Measurements from ENCODE around the gene TMEM266.
A peak's percentile ranks its signal among the peaks of the same experiment; 100 is the strongest.

The TMEM266 gene

DNA sequence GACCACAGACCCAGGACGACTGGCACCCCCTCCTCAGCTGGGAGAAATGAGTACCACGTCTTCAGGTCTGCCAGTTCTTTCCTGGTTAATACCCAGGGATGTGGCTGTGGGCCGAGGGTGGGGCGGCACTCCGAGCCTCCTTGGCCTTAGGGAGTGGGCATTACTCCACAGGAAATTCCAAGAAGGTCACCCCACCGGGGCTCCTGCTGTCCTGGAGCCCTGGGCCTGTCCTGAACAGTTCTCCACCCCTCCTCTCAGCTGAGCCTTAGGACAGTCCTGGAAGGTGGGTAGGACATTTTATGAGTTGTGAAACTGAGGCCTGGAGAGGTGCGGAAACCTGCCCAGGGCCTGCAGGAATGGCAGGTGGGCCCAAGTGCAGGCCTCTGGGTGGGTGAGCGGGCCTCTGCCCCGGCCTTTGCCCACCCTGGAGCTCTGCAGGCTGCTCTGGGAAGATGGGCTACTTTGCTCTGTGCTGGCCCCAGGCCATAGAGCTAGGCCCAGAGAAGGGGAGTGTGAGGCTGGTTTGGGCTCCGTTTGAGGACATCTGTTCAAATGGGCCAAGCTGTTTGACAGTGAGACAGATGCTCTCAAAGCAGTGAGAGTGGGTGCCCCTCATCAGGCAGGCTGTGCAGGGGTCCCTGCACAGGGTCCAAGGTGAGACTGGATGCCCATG is 103.1 kb downstream of the TMEM266 start:
- H3K36me3 Mint-ChIP-seq (ENCODE audit: insufficient read depth), result peaks cover 4% of the 10 kb centered on the region
- no peaks in the 10 kb centered on the region for H3K9me3 Mint-ChIP-seq
- no peak overlapping the region for H3K4me3 Mint-ChIP-seq
- H3K27me3 Mint-ChIP-seq, result peaks cover 16 to 48% of the 10 kb centered on the region in 2 donors
- DNase-seq, result no peak
- no peak overlapping the region for H3K27ac Mint-ChIP-seq
- H3K4me1 Mint-ChIP-seq (ENCODE audit: low read depth in 2 of 2), result peaks cover 0 to 2% of the 10 kb centered on the region in 2 donors
- no peak for ATAC-seq (replicated peaks)

DNA sequence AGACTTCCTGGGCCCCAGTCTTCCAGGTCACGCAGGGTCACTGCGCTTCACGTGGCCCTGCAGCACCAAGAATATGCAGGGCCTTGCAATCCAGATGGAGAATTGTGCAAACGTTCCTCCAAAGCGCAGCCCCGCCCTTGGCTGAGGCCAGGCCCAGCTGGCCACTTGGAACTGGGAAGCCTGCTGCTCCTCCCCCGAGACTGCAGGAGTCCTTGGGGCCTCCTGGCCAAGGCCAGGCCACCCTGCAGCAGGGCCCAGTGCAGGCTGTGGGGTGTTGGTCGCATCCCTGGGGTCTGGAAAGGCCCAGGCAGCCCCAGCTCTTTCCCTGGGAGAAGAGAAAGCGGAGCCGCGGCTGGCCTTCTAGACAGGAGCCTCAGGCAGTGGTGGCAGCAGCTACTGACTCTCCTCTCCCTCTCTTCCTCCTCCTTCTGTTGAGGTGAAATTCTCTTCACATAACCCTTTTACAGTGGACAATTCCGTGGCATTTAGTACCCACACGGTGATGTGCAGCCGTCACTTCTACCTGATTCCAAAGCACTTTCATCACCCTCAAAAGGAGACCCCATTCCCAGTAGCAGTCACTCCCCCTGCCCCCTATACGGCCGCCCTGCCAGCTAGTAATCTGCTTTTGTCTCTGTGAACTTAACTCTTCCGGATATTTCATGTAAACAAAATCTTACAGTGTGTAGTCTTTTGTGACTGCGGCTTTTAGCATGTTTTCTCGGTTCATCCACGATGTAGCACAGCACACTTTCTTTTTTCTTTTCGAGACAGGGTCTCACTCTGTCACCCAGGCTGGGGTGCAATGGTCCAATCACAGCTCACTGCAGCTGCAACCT is 103.9 kb downstream of the TMEM266 start:
- Mint-ChIP-seq H3K27me3 (peaks cover 14 to 48% of the 10 kb centered on the region in 2 donors), H3K4me1 (ENCODE audit: low read depth in 2 of 2) (peaks cover 0 to 2% of the 10 kb centered on the region in 2 donors), H3K36me3 (ENCODE audit: insufficient read depth) (peaks cover 4% of the 10 kb centered on the region), H3K4me3 (no peak overlapping the region), H3K27ac (no peak overlapping the region), H3K9me3 (no peaks in the 10 kb centered on the region)
- DNase-seq (no peak), ATAC-seq (replicated peaks) (no peak)

DNA sequence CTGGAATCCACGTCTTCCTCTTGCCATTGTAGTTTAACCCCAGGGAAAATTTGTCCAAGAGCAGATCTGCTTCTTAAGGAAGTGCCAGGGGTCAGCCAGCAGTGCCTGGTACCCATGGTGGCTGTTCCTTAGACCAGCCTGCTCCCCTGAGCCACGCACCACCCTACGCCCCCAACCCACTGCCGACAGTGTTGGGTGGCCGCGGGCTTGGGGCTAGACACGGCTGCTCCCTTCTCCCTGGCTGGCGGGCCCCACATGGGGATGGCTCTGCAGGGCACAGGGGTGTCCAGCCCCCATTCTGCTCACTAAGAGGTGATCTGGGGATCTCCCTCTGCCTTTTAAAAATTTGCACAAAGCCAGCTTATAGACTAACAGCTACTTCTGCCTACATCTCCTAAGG is 104.8 kb downstream of the TMEM266 start:
- ATAC-seq (replicated peaks) (no peak), DNase-seq (no peak)
- peaks cover 0 to 4% of the 10 kb centered on the region in 2 donors for H3K4me1 Mint-ChIP-seq (ENCODE audit: low read depth in 2 of 2)
- peaks cover 4% of the 10 kb centered on the region for H3K36me3 Mint-ChIP-seq (ENCODE audit: insufficient read depth)
- no peak overlapping the region for H3K4me3 Mint-ChIP-seq
- H3K27me3 Mint-ChIP-seq, result peaks cover 17 to 48% of the 10 kb centered on the region in 2 donors
- no peaks in the 10 kb centered on the region for H3K9me3 Mint-ChIP-seq
- no peak overlapping the region for H3K27ac Mint-ChIP-seq

DNA sequence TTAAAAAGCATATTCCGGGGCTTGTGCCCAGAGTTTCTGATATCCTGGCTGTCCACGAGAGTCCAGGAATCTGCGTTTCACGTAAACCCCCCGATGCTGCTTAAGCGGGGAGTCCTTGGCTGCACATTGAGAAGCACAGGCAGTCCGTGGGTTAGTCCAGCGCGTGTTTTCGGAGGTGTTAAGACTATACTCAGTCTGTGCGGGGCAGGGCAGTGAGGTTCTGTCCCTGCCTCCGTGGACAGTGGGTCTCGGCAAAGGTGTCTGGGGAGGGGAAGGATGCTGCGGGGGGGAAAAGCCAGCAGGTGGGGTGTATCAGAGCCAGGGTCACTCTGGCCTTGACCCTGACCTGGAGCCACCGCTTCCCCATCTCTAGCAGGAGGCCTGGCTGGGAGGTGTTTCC is 106.2 kb downstream of the TMEM266 start:
- Mint-ChIP-seq H3K27me3 (peaks cover 6 to 34% of the 10 kb centered on the region in 2 donors), H3K9me3 (no peaks in the 10 kb centered on the region), H3K36me3 (ENCODE audit: insufficient read depth) (peaks cover 4% of the 10 kb centered on the region), H3K4me1 (ENCODE audit: low read depth in 2 of 2) (peaks cover 0 to 4% of the 10 kb centered on the region in 2 donors), H3K4me3 (no peak overlapping the region), H3K27ac (no peak overlapping the region)
- DNase-seq (no peak), ATAC-seq (replicated peaks) (no peak)

DNA sequence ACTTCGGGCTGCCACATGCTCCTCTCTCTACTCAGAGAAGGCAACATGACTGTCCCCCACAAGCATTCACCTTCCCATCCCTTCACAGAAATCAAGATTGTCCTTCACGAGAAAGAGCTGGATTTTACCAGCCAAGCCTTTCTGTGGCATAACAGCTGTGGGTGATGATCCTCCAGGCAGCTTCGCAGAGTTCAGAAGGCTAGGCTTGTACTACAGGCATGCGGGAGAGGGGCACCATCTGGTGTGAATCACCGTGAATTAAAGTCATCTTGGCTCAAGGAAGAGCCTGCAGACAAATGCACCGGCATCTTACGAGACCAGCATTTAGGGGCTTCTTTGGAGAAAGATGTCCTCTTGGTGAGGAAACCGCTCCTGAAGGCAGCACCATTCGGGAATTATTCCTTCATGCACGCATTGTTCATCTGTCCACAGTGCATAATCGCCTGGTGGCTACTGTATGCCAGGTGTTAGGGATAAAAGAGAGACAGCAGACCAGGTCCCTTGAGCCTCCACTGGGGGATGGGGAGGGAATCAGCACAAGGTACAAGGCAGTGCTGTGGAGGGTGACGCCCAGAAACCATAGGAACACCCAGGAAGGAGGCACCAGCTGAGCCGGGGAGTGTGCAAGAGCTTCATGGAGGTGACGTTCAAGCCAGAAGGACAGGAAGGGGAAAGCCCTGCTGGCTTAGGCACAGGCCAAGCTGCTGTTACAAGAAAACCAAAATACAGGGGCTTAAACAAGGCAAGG is 108.6 kb downstream of the TMEM266 start:
- ATAC-seq (replicated peaks), result no peak
- H3K36me3 Mint-ChIP-seq (ENCODE audit: insufficient read depth), result peaks cover 4% of the 10 kb centered on the region

DNA sequence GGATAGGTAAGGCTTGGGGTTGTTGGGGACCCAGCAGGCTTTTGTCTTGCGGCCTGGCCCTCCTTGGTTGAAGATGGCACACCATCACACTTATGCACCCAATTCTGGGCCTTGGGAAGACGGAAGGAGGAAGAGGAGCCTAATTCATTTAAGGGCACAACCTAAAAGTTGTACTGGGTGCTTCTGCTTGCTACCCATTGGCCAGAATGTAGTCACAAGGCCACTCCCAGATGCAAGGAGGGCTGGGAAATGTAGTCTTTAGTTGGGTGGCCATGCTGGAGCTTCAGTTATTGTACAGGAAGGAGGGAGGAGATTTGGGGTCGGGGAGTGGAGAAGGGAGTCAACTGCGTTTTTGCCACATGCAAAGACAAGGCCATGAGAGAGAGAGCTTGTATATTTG is 109.2 kb downstream of the TMEM266 start:
- no peak for DNase-seq
- Mint-ChIP-seq H3K4me3 (no peak overlapping the region), H3K36me3 (ENCODE audit: insufficient read depth) (peaks cover 3% of the 10 kb centered on the region), H3K27ac (peak overlapping the region in 1 of 2 donors; percentile 6), H3K27me3 (peaks cover 11 to 39% of the 10 kb centered on the region in 2 donors), H3K4me1 (ENCODE audit: low read depth in 2 of 2) (peaks cover 0 to 3% of the 10 kb centered on the region in 2 donors), H3K9me3 (no peaks in the 10 kb centered on the region)
- ATAC-seq (replicated peaks), result no peak

More for the DNA sequence above, 108.6 kb downstream of the TMEM266 start:
- peak overlapping the region in 1 of 2 donors; percentile 6 for H3K27ac Mint-ChIP-seq
- H3K4me3 Mint-ChIP-seq, result no peak overlapping the region
- peaks cover 0 to 4% of the 10 kb centered on the region in 2 donors for H3K4me1 Mint-ChIP-seq (ENCODE audit: low read depth in 2 of 2)
- no peaks in the 10 kb centered on the region for H3K9me3 Mint-ChIP-seq
- H3K27me3 Mint-ChIP-seq, result peaks cover 11 to 43% of the 10 kb centered on the region in 2 donors
- DNase-seq, result no peak

DNA sequence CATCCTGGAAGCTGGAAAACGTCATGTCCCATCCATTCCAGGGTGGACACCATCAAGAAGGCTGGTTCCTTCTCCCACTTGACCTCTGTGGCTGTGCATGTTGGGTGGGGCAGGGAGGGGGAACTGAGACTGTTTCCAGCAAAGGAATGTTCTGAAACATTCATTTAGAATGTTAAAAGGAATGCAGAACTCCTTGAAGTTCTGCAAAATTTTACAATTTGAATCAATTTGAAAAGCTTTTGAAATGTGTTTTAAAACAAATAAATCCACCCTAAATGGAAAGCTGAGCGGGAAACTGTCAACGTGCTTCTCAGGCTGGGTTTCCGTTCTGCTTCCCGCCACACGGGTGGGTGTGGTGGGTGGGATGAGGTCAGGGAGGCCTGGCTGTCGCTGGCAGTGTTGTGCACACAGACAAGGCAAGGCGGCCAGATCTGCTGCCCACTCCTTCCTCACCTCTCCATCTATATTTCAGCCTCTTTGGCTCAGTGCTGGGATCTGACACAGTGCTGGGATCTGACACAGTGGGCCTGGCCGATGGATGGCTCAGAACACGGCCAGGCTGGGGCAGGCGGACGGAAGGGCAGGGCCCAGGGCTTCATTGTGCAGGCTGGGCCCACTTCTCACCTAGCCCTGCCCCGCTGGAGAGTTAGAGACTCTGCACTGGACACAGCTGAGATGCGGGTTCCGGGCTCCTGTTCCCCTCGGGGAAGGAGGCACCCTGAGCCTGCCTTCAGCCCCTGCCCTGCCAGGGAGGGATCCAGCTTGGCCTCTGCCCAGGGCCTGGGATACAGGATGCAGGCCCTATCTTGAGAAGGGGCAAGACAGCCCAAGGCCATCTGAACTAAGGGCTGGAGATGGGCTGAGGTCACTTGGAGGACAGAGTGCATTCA is 110.4 kb downstream of the TMEM266 start:
- ATAC-seq (replicated peaks), result no peak
- Mint-ChIP-seq H3K27ac (no peak overlapping the region), H3K9me3 (no peaks in the 10 kb centered on the region), H3K27me3 (peaks cover 11 to 39% of the 10 kb centered on the region in 2 donors), H3K36me3 (ENCODE audit: insufficient read depth) (no peaks in the 10 kb centered on the region), H3K4me1 (ENCODE audit: low read depth in 2 of 2) (peaks cover 0 to 2% of the 10 kb centered on the region in 2 donors), H3K4me3 (no peak overlapping the region)
- DNase-seq, result no peak

DNA sequence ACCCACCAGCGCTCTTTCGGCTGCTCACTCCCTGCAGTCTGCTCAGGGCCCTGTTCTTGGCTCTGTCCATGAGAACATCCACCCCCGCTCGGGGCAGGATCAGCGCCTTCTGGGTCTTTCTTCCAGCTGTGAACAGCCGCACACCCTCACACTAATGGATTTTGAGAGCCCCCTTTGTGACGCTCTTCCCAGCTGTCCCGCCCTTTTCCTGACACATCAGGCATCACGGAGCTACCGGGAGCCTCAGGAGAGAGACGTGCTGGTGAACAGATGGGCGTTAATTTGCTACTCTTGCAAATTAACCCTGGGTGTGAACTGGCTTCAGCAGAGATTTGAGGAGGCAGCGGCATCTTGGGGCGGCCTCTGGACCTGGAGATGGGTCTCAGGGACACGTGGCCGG is 113.0 kb downstream of the TMEM266 start:
- H3K36me3 Mint-ChIP-seq (ENCODE audit: insufficient read depth), result no peaks in the 10 kb centered on the region
- no peak overlapping the region for H3K27ac Mint-ChIP-seq
- no peak for ATAC-seq (replicated peaks)
- peaks cover 23 to 66% of the 10 kb centered on the region in 2 donors for H3K27me3 Mint-ChIP-seq
- H3K4me1 Mint-ChIP-seq (ENCODE audit: low read depth in 2 of 2), result peaks cover 0 to 2% of the 10 kb centered on the region in 2 donors
- no peaks in the 10 kb centered on the region for H3K9me3 Mint-ChIP-seq
- DNase-seq, result no peak
- H3K4me3 Mint-ChIP-seq, result no peak overlapping the region

DNA sequence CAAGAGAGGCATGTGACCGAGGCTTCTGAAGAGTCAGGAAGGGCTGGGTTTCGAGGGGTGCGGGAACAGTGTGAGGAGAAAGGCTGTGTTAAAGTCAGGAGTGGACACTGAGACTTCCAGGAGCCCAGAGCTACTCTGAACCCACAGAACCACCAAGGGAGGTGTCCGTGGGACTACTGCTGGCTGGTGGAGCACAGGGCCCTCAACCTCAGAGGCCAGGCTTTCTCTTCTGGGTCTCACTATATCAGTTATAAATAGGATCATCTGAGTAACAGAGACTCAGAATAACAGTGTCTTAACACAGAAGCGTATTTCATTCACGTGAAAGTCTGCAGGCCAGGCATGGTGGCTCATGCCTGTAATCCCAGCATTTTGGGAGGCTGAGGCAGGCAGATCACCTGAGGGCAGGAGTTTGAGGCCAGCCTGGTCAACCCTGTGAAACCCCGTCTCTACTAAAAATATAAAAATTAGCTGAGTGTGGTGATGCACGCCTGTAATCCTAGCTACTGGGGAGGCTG is 113.6 kb downstream of the TMEM266 start:
- H3K27me3 Mint-ChIP-seq, result peaks cover 28 to 67% of the 10 kb centered on the region in 2 donors
- no peaks in the 10 kb centered on the region for H3K36me3 Mint-ChIP-seq (ENCODE audit: insufficient read depth)
- no peak for DNase-seq
- H3K4me3 Mint-ChIP-seq, result no peak overlapping the region
- no peak for ATAC-seq (replicated peaks)
- no peak overlapping the region for H3K27ac Mint-ChIP-seq
- peaks cover 0 to 2% of the 10 kb centered on the region in 2 donors for H3K4me1 Mint-ChIP-seq (ENCODE audit: low read depth in 2 of 2)
- no peaks in the 10 kb centered on the region for H3K9me3 Mint-ChIP-seq

DNA sequence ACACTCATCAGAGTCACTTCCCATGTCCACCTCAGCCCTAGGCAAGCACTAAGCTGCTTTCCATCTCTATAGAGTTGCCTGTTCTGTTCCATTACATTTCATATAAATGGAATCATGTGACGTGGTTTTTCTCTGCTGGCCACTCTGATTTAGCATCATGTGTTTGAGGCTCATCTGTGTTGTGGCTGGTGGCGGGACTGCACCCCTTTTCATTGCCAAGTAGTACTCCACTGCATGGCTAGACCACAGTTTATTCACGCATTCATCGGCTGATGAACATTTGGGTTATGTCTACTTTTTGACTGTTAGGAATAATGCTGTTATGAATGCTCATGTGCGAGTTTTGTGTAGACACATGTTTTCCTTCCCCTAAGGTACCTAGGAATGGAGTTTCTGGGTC is 114.9 kb downstream of the TMEM266 start:
- ATAC-seq (replicated peaks) (no peak), DNase-seq (no peak)
- H3K4me3 Mint-ChIP-seq, result no peak overlapping the region
- no peaks in the 10 kb centered on the region for H3K36me3 Mint-ChIP-seq (ENCODE audit: insufficient read depth)
- H3K4me1 Mint-ChIP-seq (ENCODE audit: low read depth in 2 of 2), result no peaks in the 10 kb centered on the region
- peaks cover 25 to 73% of the 10 kb centered on the region in 2 donors for H3K27me3 Mint-ChIP-seq
- no peaks in the 10 kb centered on the region for H3K9me3 Mint-ChIP-seq
- no peak overlapping the region for H3K27ac Mint-ChIP-seq

DNA sequence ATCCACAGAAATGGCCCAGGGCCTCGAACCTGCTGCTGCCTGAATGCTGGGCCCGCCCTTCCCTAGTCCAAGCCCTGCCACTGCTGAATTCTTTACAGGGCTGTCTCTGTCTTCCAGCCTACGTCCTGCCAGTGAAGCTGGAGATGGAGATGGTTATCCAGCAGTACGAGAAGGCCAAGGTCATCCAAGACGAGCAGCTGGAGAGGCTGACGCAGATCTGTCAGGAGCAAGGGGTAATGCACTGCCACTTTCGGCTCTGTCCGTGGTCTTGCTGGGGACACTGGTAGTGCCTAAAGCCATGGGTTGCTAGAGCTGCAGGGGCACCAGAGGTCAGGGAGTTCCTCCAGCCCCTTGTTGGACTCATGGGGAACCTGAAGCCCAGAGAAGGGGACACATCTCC is 115.7 kb downstream of the TMEM266 start:
- H3K4me3 Mint-ChIP-seq, result no peak overlapping the region
- no peaks in the 10 kb centered on the region for H3K36me3 Mint-ChIP-seq (ENCODE audit: insufficient read depth)
- H3K4me1 Mint-ChIP-seq (ENCODE audit: low read depth in 2 of 2), result no peaks in the 10 kb centered on the region
- H3K27me3 Mint-ChIP-seq, result peaks cover 25 to 81% of the 10 kb centered on the region in 2 donors
- H3K27ac Mint-ChIP-seq, result no peak overlapping the region
- no peaks in the 10 kb centered on the region for H3K9me3 Mint-ChIP-seq
- ATAC-seq (replicated peaks), result no peak
- no peak for DNase-seq

DNA sequence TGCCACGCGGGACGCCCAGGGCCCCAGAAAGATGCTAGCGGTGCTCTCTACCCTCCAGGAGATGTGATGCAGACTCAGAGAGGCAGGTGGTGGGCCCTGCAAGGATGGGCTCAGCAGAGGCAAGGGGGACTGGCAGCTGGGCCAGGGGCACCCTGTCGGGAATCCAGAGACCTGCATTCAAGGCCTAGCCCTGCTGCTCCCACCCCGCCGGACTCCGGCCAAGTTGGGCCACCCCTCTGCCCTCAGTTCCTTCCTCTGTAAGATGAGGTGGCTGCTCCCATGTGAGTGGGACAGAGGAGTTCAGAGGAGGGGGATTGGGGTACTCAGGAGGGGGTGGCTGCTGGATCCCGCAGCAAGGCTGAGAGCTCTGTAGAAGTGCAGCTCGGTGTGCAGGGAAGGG is 116.3 kb downstream of the TMEM266 start:
- ATAC-seq (replicated peaks), result no peak
- H3K4me1 Mint-ChIP-seq (ENCODE audit: low read depth in 2 of 2), result no peaks in the 10 kb centered on the region
- peaks cover 27 to 87% of the 10 kb centered on the region in 2 donors for H3K27me3 Mint-ChIP-seq

More for the DNA sequence above, 116.3 kb downstream of the TMEM266 start:
- Mint-ChIP-seq H3K9me3 (no peaks in the 10 kb centered on the region), H3K36me3 (ENCODE audit: insufficient read depth) (peaks cover 3% of the 10 kb centered on the region), H3K4me3 (no peak overlapping the region), H3K27ac (no peak overlapping the region)
- DNase-seq, result no peak
